WTC11 (cell line): ENCODE measurements around the gene PPM1L.

Experiments used
- CREB1 ChIP-seq: sonication (generic); formaldehyde crosslinking; IDR thresholded peaks from 2 replicates; pipeline ENCODE4 v1.8.0; 2023; ENCODE audit warnings: mild to moderate bottlenecking, missing genetic modification reagents
- ESRRA ChIP-seq: sonication (generic); formaldehyde crosslinking; IDR thresholded peaks from 2 replicates; pipeline ENCODE4 v1.8.1; 2022; ENCODE audit warnings: mild to moderate bottlenecking, missing genetic modification reagents, borderline replicate concordance
- ETV6 ChIP-seq: sonication (generic); formaldehyde crosslinking; IDR thresholded peaks from 2 replicates; pipeline ENCODE4 v1.8.1; 2022; ENCODE audit warnings: mild to moderate bottlenecking, missing genetic modification reagents
- RELA ChIP-seq: sonication (generic); formaldehyde crosslinking; IDR thresholded peaks from 2 replicates; pipeline ENCODE4 v1.8.1; 2022; ENCODE audit warnings: missing genetic modification reagents, mild to moderate bottlenecking, borderline replicate concordance
- SP1 ChIP-seq: sonication (generic); formaldehyde crosslinking; conservative IDR thresholded peaks from 2 replicates; pipeline ENCODE4 v1.8.1; 2022; ENCODE audit warnings: missing genetic modification reagents
- TF ChIP-seq, protein P1 (sequence below): fragments of 200-600 bp; IDR thresholded peaks from 2 replicates; pipeline ENCODE4 v1.8.0; 2022; ENCODE audit warnings: antibody characterized with exemption
- TF ChIP-seq, protein P2 (sequence below): sonication (generic); formaldehyde crosslinking; IDR thresholded peaks from 2 replicates; pipeline ENCODE4 v1.8.1; 2023; ENCODE audit warnings: mild to moderate bottlenecking, missing genetic modification reagents, moderate library complexity
- TF ChIP-seq, protein P3 (sequence below): sonication (generic); formaldehyde crosslinking; IDR thresholded peaks from 2 replicates; pipeline ENCODE4 v1.8.1; 2022; ENCODE audit warnings: low read depth, missing genetic modification reagents, borderline replicate concordance
- TF ChIP-seq, protein P4 (sequence below): sonication (generic); formaldehyde crosslinking; IDR thresholded peaks from 2 replicates; pipeline ENCODE4 v1.8.1; 2023; ENCODE audit warnings: mild to moderate bottlenecking, missing genetic modification reagents
- TF ChIP-seq, protein P5 (sequence below): sonication (generic); formaldehyde crosslinking; IDR thresholded peaks from 2 replicates; pipeline ENCODE4 v1.8.0; 2022; ENCODE audit warnings: missing genetic modification reagents
- TF ChIP-seq, protein P6 (sequence below): sonication (generic); formaldehyde crosslinking; conservative IDR thresholded peaks from 2 replicates; pipeline ENCODE4 v1.8.1; 2022; ENCODE audit warnings: mild to moderate bottlenecking, missing genetic modification reagents

DNA sequence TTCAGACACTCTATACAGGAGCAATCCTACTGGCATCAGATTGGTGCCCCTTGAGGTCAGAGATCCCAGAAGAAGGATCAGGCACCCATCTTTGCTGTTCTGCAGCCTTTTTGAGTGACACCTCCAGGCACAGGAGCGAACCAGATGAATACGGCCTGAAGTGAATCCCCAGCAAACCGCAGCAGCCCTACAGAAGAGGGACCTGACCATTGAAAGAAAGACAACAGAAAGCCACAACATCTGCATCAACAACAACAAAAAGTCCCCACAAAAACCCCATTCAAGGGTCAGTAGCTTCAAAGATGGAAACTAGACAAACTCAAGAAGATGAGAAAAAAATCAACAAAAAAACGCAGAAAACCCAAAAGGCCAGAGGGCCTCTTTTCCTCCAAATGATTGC lies 130.4 kb downstream of the PPM1L start:
- TF ChIP-seq, protein P1, sequence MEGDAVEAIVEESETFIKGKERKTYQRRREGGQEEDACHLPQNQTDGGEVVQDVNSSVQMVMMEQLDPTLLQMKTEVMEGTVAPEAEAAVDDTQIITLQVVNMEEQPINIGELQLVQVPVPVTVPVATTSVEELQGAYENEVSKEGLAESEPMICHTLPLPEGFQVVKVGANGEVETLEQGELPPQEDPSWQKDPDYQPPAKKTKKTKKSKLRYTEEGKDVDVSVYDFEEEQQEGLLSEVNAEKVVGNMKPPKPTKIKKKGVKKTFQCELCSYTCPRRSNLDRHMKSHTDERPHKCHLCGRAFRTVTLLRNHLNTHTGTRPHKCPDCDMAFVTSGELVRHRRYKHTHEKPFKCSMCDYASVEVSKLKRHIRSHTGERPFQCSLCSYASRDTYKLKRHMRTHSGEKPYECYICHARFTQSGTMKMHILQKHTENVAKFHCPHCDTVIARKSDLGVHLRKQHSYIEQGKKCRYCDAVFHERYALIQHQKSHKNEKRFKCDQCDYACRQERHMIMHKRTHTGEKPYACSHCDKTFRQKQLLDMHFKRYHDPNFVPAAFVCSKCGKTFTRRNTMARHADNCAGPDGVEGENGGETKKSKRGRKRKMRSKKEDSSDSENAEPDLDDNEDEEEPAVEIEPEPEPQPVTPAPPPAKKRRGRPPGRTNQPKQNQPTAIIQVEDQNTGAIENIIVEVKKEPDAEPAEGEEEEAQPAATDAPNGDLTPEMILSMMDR = no peak
- TF ChIP-seq ESRRA (no peak), ETV6 (CRISPR knock-in tag) (no peak), CREB1 (CRISPR knock-in tag) (no peak), SP1 (no peak), RELA (no peak)
- TF ChIP-seq, protein P2, sequence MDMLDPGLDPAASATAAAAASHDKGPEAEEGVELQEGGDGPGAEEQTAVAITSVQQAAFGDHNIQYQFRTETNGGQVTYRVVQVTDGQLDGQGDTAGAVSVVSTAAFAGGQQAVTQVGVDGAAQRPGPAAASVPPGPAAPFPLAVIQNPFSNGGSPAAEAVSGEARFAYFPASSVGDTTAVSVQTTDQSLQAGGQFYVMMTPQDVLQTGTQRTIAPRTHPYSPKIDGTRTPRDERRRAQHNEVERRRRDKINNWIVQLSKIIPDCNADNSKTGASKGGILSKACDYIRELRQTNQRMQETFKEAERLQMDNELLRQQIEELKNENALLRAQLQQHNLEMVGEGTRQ (CRISPR knock-in tag) = no peak
- TF ChIP-seq, protein P3, sequence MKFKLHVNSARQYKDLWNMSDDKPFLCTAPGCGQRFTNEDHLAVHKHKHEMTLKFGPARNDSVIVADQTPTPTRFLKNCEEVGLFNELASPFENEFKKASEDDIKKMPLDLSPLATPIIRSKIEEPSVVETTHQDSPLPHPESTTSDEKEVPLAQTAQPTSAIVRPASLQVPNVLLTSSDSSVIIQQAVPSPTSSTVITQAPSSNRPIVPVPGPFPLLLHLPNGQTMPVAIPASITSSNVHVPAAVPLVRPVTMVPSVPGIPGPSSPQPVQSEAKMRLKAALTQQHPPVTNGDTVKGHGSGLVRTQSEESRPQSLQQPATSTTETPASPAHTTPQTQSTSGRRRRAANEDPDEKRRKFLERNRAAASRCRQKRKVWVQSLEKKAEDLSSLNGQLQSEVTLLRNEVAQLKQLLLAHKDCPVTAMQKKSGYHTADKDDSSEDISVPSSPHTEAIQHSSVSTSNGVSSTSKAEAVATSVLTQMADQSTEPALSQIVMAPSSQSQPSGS (CRISPR knock-in tag) = no peak
- TF ChIP-seq, protein P4, sequence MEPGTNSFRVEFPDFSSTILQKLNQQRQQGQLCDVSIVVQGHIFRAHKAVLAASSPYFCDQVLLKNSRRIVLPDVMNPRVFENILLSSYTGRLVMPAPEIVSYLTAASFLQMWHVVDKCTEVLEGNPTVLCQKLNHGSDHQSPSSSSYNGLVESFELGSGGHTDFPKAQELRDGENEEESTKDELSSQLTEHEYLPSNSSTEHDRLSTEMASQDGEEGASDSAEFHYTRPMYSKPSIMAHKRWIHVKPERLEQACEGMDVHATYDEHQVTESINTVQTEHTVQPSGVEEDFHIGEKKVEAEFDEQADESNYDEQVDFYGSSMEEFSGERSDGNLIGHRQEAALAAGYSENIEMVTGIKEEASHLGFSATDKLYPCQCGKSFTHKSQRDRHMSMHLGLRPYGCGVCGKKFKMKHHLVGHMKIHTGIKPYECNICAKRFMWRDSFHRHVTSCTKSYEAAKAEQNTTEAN = no peak
- TF ChIP-seq, protein P5, sequence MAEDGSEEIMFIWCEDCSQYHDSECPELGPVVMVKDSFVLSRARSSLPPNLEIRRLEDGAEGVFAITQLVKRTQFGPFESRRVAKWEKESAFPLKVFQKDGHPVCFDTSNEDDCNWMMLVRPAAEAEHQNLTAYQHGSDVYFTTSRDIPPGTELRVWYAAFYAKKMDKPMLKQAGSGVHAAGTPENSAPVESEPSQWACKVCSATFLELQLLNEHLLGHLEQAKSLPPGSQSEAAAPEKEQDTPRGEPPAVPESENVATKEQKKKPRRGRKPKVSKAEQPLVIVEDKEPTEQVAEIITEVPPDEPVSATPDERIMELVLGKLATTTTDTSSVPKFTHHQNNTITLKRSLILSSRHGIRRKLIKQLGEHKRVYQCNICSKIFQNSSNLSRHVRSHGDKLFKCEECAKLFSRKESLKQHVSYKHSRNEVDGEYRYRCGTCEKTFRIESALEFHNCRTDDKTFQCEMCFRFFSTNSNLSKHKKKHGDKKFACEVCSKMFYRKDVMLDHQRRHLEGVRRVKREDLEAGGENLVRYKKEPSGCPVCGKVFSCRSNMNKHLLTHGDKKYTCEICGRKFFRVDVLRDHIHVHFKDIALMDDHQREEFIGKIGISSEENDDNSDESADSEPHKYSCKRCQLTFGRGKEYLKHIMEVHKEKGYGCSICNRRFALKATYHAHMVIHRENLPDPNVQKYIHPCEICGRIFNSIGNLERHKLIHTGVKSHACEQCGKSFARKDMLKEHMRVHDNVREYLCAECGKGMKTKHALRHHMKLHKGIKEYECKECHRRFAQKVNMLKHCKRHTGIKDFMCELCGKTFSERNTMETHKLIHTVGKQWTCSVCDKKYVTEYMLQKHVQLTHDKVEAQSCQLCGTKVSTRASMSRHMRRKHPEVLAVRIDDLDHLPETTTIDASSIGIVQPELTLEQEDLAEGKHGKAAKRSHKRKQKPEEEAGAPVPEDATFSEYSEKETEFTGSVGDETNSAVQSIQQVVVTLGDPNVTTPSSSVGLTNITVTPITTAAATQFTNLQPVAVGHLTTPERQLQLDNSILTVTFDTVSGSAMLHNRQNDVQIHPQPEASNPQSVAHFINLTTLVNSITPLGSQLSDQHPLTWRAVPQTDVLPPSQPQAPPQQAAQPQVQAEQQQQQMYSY = no peak
- TF ChIP-seq, protein P6, sequence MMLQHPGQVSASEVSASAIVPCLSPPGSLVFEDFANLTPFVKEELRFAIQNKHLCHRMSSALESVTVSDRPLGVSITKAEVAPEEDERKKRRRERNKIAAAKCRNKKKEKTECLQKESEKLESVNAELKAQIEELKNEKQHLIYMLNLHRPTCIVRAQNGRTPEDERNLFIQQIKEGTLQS (CRISPR knock-in tag) = no peak
